Dermis blood vessel endothelial cell (primary cell): ENCODE measurements around the gene FGF13. TPM values are rescaled to one million over a fixed set of nuclear protein-coding genes. Genes with fewer than 3 reads are reported as not detected.

ENCODE experiments used
- DNase-seq: peaks from one replicate; pipeline ENCODE4 v3.0.0; 2010
- total RNA-seq: library from RNA; depleted of rRNA; stranded (reverse); fragments of >200 nt; gene quantifications from 2 replicates; pipeline ENCODE4 v1.2.3, GENCODE V29; 2014

Gene FGF13
- total RNA-seq, result 17.9 and 26.5 TPM in 2 replicates

- DNase-seq, result no peak
Observed at GRCh38 chrX:138711399-138712347, at the start of gene FGF13. Gene FGF13 (minus strand): TSS chrX:138711717. CDS start chrX:138711003, 714 bp downstream.

DNA sequence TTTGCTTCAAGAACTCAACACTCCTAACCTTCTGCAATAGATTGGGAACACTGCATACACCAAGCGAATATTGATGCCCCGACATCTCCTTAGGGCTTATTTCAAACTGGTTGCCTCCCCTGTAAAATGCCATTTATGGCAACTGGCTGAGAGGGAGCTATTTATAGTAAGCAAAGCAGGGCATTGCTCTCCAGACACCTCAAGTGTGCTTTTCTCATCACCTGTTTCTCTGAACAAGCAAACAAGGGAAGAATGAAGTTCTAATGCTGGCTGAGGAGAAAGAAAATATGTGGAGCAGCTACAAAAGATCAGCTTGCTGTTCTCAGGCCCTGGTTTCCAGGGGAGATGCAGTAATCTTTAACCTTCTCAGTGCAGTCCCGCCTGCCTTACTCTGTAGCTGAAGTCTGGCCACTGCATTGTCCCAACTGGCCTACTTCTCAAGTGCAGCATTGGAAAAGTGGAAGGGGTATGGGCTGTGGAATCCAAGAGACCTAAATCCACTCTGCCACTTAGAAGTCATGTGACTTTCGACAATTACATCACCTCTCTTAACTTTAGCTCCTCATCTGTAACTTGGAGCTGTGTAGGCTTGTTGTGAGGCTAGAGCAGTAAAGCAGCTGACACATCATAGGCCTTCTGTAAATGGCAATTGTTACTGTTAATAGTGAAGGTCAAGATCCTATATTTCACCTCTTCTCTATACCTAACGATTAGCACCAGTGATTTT, 47.9 kb upstream of the FGF13 start:
- no peak for DNase-seq

- no peak for DNase-seq
Observed at GRCh38 chrX:138756234-138756633, 44.7 kb upstream of the FGF13 start.

- no peak for DNase-seq
Observed at GRCh38 chrX:138754861-138755260, 43.3 kb upstream of the FGF13 start.

DNA sequence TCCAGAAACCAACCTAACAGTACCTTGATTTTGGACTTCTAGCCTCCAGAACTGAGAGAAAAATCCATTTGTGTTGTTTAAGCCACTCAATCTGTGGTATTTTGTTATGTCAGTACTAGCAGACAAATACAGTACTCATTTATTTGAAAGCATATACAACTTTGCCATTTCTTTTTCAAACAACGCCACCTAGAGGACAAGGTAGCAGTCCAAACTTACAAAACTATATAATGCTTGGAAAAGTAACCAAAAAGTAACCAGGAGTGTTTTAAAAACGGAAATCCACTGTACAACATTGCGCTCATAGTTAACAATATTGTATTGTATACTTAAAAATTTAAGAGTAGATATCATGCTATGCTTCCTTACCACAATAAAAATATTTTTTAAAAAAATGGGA, 37.0 kb upstream of the FGF13 start:
- DNase-seq, result peak; percentile 15

DNA sequence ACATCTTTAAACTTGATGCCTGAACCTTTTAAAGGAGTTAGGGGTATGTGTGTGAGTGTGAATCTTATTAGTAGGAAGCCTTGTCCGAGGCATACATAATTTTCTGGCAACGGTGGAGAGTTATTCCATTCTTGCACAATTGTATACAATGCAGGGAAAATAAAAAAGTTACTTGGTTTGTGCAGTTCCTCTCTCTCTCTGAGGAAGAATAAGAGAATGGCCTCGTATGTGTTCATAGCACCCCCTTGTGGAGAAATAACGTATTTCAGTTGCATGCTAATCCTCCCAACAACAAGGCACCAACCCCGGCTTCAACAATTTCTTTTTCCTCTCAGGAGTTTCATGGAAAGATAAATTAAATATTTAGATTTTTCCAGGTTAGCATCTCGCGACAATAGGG, 33.7 kb upstream of the FGF13 start:
- peak; percentile 60 for DNase-seq

DNA sequence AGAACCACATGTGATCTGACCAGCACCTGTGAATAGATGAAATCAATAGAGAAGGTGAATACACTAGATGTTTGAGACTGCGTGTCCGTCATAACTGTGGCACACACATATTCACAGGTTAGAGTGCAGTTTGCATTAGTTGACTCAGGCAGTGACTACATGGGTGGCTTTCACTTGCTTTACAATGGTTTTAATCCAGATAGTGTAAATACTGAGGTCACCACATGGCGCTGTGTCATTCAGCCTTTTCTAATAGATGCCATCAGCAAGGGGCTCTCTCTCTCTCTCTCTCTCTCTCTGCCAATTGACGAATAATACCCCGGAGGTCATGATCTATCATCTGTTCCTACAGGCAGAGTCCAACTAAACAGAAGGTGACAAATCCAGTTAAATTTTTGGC, 30.7 kb upstream of the FGF13 start:
- no peak for DNase-seq

- DNase-seq, result no peak
Observed at GRCh38 chrX:138740341-138740740, 28.8 kb upstream of the FGF13 start.

GRCh38 chrX:138723301-138723700, 11.8 kb upstream of the FGF13 start:
- no peak for DNase-seq

DNA sequence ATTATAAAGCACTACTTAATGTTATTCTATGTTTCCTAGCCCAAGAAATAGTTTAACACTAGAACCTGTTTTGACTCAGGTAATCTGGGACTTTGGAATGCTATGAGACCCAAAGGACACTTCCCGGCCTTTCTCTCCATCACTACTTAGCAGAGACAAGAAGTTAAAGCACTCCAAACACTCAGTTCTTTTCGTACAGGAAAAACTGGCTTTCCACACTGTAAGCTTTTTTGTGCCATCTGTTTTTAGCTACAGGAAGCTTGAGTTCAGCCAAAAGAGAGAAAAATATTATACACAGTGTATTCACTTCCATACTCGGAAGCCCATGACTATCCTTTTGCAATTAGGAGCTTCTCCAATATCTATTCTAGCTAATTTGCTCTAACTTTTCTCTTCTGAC, 7.9 kb upstream of the FGF13 start:
- no peak for DNase-seq

DNA sequence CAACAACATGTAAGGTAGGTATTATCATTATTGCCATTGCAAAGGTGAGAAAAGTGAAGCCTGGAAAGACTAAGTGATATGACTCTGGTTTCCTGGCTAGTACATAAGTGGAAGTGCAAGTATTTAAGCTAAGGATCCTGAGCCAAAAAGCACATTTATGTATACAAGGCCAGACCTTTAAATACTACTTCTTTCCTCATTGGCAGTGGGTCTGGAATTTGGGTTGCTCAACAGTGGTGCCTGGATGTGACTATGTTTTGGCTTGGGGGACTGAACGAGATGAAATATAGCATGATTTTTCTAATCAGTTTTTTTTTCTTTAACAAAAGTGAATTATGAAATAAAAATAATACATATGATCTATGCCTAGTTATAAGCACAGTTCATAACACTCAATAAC, 7.4 kb upstream of the FGF13 start:
- DNase-seq, result no peak

- no peak for DNase-seq
Observed at GRCh38 chrX:138710866-138711341, 613 bp downstream of the FGF13 start.

- no peak for DNase-seq
Observed at GRCh38 chrX:138709886-138710791, 1.4 kb downstream of the FGF13 start.

GRCh38 chrX:138708268-138708667, 3.2 kb downstream of the FGF13 start:
- DNase-seq, result no peak

DNA sequence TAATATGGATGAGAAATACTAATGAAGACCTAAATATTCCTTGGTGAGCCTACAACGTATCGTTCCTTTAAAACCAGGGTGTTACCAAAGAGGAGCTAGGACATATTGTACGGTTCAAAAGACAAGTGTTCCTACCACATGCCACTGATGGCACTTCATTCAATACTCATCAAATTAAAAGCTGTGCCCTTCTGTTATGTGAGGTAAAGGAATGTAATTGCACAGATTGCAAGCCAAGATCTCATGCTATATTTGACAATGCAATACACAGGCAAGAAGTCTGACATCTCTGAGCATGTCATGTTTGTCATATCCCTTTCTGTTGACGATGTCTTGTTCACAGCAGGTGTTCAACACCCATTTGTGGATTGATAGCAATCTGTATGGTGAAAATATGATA, 6.9 kb downstream of the FGF13 start:
- no peak for DNase-seq

GRCh38 chrX:138704101-138704500, 7.4 kb downstream of the FGF13 start:
- no peak for DNase-seq

GRCh38 chrX:138692591-138692990, 18.9 kb downstream of the FGF13 start:
- no peak for DNase-seq

DNA sequence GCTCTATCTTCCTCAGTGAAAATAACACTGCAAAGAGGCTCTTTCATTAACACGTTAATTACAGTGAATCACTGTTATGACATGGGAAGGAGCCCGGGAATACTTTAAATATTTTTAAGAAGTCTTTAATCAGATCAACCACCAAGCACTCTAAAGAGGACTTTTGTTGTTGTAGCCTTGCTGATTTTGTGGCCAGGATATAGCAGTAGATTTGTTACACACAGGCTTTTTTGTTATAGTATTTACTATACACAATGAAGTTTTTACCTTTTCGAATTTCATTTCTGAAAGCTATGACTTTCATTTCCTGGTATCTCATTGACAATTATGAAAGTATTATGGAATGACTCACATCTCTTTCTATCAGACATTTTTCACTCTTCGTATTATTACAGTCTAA, 20.3 kb downstream of the FGF13 start:
- DNase-seq, result no peak

GRCh38 chrX:138690591-138690990, 20.9 kb downstream of the FGF13 start:
- no peak for DNase-seq

DNA sequence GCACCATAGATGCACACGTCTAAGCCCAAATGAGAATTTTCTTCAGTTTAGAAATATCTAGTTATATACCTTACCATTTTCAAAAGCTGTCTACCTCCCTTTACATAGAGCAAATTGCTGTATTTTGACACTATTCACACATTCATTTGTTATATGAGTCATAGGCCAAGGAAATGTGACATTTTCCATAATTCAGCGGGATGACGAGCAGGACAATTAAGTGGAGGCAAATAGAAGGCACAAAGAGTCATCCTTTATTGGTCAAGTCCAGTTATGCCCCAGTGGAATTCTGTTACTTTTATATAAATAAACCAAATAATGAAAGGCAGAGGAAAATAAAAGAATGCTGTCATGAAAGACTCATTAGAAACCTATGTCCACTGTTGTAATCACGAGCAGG, 27.9 kb downstream of the FGF13 start:
- DNase-seq, result no peak

GRCh38 chrX:138669693-138670092, 41.8 kb downstream of the FGF13 start:
- DNase-seq, result no peak

DNA sequence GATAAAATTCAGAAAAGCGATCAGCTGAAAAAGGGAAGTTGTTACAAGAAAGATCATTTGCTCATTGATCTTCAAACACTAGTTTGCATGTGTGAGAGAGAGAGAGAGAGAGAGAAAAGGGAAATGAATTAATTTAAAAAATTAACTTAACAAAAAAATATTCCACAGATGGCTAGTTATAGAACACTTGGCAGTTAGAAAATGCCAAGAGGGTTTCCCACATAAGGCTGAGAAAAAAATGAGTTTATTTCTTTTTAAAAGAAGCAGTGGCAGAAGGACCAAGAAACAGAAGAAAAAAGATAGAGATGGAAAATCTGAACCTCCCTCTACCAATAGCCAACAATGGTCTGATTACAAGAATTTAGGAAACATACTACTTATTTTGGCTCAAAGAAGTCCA, 47.1 kb downstream of the FGF13 start:
- no peak for DNase-seq

- no peak for DNase-seq
Observed at GRCh38 chrX:138664016-138664415, 47.5 kb downstream of the FGF13 start.
